ENCODE measurements around the gene POU2AF3. TPM values are rescaled to one million over a fixed set of nuclear protein-coding genes. Genes with fewer than 3 reads are reported as not detected.

The POU2AF3 gene
- total and polyA plus RNA-seq, 10 of the 15 experiments (the other 5 are each of a cell fraction or from before 2014, with no cell fraction given): 0.17 TPM; not detected in 8

GRCh38 chr11:111347002-111347722 is 48.8 kb downstream of the POU2AF3 start (continued):
- TF ChIP-seq BCL3 (IDR thresholded peaks at IDR 0.05; ENCODE audit: borderline replicate concordance, insufficient read depth, low read depth, low read length, poor library complexity, severe bottlenecking): peak; percentile 31
- TF ChIP-seq NR2F1 (conservative IDR thresholded peaks at IDR 0.05): no peak
- TF ChIP-seq CBFB (IDR thresholded peaks at IDR 0.05; ENCODE audit: low read depth): no peak
- no peak for TF ChIP-seq ZNF384 (IDR thresholded peaks at IDR 0.05; ENCODE audit: borderline replicate concordance, low read depth, low read length)
- TF ChIP-seq, protein P1, sequence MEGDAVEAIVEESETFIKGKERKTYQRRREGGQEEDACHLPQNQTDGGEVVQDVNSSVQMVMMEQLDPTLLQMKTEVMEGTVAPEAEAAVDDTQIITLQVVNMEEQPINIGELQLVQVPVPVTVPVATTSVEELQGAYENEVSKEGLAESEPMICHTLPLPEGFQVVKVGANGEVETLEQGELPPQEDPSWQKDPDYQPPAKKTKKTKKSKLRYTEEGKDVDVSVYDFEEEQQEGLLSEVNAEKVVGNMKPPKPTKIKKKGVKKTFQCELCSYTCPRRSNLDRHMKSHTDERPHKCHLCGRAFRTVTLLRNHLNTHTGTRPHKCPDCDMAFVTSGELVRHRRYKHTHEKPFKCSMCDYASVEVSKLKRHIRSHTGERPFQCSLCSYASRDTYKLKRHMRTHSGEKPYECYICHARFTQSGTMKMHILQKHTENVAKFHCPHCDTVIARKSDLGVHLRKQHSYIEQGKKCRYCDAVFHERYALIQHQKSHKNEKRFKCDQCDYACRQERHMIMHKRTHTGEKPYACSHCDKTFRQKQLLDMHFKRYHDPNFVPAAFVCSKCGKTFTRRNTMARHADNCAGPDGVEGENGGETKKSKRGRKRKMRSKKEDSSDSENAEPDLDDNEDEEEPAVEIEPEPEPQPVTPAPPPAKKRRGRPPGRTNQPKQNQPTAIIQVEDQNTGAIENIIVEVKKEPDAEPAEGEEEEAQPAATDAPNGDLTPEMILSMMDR (IDR thresholded peaks at IDR 0.05 in 2 of 3, conservative IDR thresholded peaks at IDR 0.05 in 1 of 3; ENCODE audit: control insufficient read depth in 2 of 3, extremely low read depth in 1 of 3, insufficient read depth in 1 of 3, low read depth in 3 of 3, low read length in 3 of 3): no peak
- TF ChIP-seq RUNX3 (IDR thresholded peaks at IDR 0.05; ENCODE audit: low read length): peak; percentile 2; the same call in 1 of the 2 replicates
- TF ChIP-seq MLLT1 (IDR thresholded peaks at IDR 0.05): no peak
- TF ChIP-seq HSF1 (IDR thresholded peaks at IDR 0.05; ENCODE audit: low read depth, low read length): no peak
- TF ChIP-seq RELA (IDR thresholded peaks at IDR 0.05; ENCODE audit: borderline replicate concordance, partially characterized antibody): no peak
- no peak for TF ChIP-seq SRF (IDR thresholded peaks at IDR 0.05; ENCODE audit: low read depth in 2 of 2, low read length in 2 of 2)
- no peak for TF ChIP-seq PML (IDR thresholded peaks at IDR 0.05; ENCODE audit: low read length)
- TF ChIP-seq MYB (IDR thresholded peaks at IDR 0.05; ENCODE audit: borderline replicate concordance, low read depth, low read length): no peak
